ENCODE measurements around the gene MKRN1. TPM values are rescaled to one million over a fixed set of nuclear protein-coding genes. Genes with fewer than 3 reads are reported as not detected.
A peak's percentile ranks its signal among the peaks of the same experiment; 100 is the strongest.

Gene MKRN1
- polyA plus RNA-seq, 1 donor: 85.2 TPM

DNA sequence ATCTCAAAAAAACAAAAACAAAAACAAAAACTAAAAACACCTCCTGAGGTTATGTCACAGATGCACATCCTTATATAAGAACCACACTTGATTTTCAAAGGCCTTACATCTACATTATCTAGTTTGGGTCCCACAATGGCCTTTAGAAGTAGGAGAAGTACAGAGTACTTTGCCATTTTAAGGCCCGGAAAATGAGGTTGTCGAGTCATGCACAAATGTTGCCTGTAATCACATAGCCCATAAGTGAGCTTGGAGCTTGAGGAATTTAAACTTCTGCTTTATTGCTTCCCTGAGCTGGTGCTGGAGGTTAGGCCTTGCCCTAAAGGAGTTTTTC is 9.7 kb upstream of the MKRN1 start:
- 80% methylated on average over 2 of the region's 2 CpGs for WGBS (ENCODE audit: insufficient coverage, low lambda C conversion rate)
- H3K4me3 ChIP-seq (ENCODE audit: low read length): no peak overlapping the region
- peaks cover 12% of the 10 kb centered on the region for H3K4me1 ChIP-seq (ENCODE audit: control insufficient read depth, insufficient read depth, low read length)
- H3K27me3 ChIP-seq (ENCODE audit: control insufficient read depth, insufficient read depth, low read length): no peaks in the 10 kb centered on the region
- H3K27ac ChIP-seq (ENCODE audit: low read length): no peak overlapping the region
- H3K9me3 ChIP-seq (ENCODE audit: control insufficient read depth, low read depth, low read length): no peaks in the 10 kb centered on the region
- DNase-seq: no peak
- H3K36me3 ChIP-seq (ENCODE audit: control insufficient read depth, insufficient read depth, low read length): no peaks in the 10 kb centered on the region

DNA sequence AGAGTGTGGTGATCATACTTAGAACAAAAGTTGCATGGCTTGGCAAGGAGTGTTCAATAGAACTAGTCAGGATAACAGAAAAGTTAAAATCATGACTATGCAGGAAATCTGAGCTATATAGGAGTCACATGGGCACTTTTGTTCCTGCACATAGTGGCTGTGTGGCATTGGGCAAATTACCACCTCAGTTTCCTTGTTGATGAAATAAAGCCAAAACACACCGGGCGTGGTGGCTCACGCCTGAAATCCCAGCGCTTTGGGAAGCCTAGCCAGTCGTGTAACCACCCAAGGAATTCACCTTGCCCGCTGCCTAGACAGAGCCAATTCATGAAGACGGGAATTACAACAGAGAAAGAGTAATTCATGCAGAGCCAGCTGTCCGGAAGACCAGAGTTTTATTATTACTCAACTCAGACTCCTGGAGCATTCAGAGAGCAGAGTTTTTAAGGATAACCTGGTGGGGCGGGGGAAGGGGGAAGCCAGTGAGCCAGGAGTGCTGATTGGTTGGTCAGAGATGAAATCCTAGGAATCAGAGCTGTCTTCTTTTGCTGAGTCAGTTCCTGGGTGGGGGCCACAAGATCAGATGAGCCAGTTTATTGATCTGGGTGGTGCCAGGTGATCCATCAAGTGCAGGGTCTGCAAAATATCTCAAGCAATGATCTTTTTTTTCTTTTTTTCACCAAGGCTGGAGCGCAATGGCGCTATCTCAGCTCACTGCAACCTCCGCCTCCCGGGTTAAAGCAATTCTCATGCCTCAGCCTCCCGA is 6.4 kb upstream of the MKRN1 start:
- peak overlapping the region; percentile 43 for H3K27ac ChIP-seq (ENCODE audit: low read length)
- WGBS (ENCODE audit: insufficient coverage, low lambda C conversion rate): no CpG with 5 or more reads among the region's 14 CpGs

DNA sequence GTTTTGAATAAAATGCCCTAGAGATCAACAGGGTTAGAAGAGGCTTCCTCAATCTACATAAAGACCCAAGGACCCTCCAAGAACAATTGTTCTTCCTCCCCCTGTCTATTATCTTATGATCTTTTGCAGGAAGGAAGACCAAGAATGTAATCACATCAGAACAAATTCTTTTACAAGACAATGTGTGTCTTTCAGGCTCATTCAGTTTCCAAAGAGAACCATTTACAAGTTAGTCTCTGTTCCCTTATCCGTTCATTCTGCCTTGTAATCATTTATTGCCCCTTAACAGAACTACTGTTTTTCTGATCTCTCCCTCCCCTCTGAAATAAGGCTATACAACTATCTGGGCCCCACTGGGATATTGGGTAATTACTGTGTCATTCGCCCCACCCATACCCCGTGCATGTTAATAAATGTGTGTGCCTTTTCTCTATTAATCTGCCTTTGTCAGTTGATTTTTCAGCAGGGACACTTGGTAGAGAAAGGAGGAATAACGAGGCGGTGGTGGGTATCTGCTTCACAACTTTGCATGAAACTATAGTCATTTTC is 5.7 kb upstream of the MKRN1 start:
- peak; percentile 16 to 69 for DNase-seq
- no peak overlapping the region for H3K4me3 ChIP-seq (ENCODE audit: low read length)
- H3K4me1 ChIP-seq (ENCODE audit: control insufficient read depth, insufficient read depth, low read length): peaks cover 12% of the 10 kb centered on the region
- H3K27ac ChIP-seq (ENCODE audit: low read length): peak overlapping the region; percentile 43
- H3K9me3 ChIP-seq (ENCODE audit: control insufficient read depth, low read depth, low read length): no peaks in the 10 kb centered on the region
- WGBS (ENCODE audit: insufficient coverage, low lambda C conversion rate): no CpG with 5 or more reads among the region's 5 CpGs
- no peaks in the 10 kb centered on the region for H3K27me3 ChIP-seq (ENCODE audit: control insufficient read depth, insufficient read depth, low read length)
- no peaks in the 10 kb centered on the region for H3K36me3 ChIP-seq (ENCODE audit: control insufficient read depth, insufficient read depth, low read length)

More for the DNA sequence above, 6.4 kb upstream of the MKRN1 start:
- Histone ChIP-seq H3K27me3 (ENCODE audit: control insufficient read depth, insufficient read depth, low read length) (no peaks in the 10 kb centered on the region), H3K36me3 (ENCODE audit: control insufficient read depth, insufficient read depth, low read length) (no peaks in the 10 kb centered on the region), H3K4me1 (ENCODE audit: control insufficient read depth, insufficient read depth, low read length) (peaks cover 12% of the 10 kb centered on the region), H3K9me3 (ENCODE audit: control insufficient read depth, low read depth, low read length) (no peaks in the 10 kb centered on the region), H3K4me3 (ENCODE audit: low read length) (no peak overlapping the region)
- DNase-seq: peak in 1 of 2 donors; percentile 71

DNA sequence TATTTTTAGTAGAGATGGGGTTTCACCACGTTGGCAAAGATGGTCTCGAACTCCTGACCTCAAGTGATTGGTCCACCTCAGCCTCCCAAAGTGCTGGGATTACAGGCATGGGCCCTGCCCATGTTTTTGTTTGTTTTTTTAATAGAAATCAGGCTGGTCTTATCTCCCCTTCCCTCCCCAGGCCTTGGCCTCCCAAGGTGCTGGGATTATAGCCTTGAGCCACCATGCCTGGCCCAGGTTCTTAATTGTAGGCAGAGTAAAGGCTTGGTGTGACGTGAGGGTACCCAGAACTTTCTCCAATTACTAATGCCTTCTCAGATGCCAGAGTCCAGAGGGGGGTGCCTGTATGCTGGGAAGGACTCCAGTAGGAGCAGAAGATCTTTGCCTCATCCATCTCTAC is 5.2 kb upstream of the MKRN1 start:
- Histone ChIP-seq H3K4me1 (ENCODE audit: control insufficient read depth, insufficient read depth, low read length) (peaks cover 12% of the 10 kb centered on the region), H3K27me3 (ENCODE audit: control insufficient read depth, insufficient read depth, low read length) (no peaks in the 10 kb centered on the region), H3K36me3 (ENCODE audit: control insufficient read depth, insufficient read depth, low read length) (no peaks in the 10 kb centered on the region), H3K9me3 (ENCODE audit: control insufficient read depth, low read depth, low read length) (no peaks in the 10 kb centered on the region), H3K27ac (ENCODE audit: low read length) (no peak overlapping the region), H3K4me3 (ENCODE audit: low read length) (no peak overlapping the region)
- peak in 1 of 2 donors; percentile 25 for DNase-seq
- no CpG with 5 or more reads among the region's 3 CpGs for WGBS (ENCODE audit: insufficient coverage, low lambda C conversion rate)

DNA sequence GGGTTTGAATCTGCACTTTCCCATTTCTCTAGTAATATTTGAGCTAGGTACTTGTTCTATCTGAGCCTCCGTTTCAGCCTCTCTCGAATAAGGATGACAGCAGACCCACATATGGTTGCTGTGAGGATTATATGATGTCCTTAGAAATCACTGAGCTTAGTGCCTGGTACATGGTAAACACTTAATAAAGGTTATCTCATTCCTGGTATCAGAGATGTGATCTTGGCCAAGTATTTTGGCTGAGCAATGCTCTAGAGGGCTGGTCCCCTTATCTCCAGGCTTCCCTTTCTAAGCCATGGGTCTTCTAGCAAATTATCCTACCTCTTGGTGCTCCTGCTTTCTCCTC is 407 bp upstream of the MKRN1 start:
- WGBS (ENCODE audit: insufficient coverage, low lambda C conversion rate): no CpG with 5 or more reads among the region's 2 CpGs

DNA sequence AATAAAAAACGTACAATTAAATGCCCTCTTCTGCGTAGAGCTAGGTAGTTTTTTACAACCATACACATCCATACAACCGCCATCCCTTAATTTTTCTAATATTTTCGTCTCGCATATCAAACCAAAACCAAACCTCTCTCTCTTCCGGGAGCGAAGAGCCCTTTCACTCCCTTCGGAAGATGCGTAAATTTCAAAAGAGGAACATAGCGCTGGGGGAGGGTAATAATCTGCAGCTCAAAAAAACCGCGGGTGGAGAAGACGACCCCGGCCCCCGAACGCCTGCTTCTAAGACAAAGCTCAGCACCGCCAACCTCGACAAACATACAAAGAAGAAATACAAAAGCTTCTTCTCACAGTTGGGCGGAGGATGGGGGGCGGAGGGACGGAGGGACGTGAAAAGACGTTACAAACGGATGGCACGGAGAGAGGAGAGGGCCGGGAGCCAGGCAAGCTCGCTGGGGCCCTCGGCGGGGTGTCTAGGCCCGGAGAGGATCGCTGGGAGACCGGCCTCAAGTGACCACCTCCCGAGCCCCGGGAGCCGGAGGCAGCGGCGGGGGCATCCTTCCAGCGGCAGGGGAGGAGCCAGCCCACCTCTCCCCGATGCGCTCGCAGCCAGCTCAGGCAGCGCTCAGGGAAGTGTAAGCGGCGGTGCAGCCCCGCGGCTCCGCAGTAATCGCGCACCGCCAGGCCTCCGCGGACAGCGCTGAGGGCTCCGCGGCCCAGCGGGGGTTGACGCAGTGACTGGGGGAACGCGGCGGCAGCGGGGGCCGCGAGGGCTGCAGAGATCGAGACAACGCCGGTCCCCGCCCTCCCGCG is 851 bp downstream of the MKRN1 start:
- peak overlapping the region; percentile 97 for H3K4me3 ChIP-seq (ENCODE audit: low read length)
- DNase-seq: peak; percentile 29 to 71
- WGBS (ENCODE audit: insufficient coverage, low lambda C conversion rate): 8% methylated on average over 4 of the region's 69 CpGs

More for the DNA sequence above, 407 bp upstream of the MKRN1 start:
- Histone ChIP-seq H3K36me3 (ENCODE audit: control insufficient read depth, insufficient read depth, low read length) (no peaks in the 10 kb centered on the region), H3K27ac (ENCODE audit: low read length) (peak overlapping the region; percentile 95), H3K9me3 (ENCODE audit: control insufficient read depth, low read depth, low read length) (no peaks in the 10 kb centered on the region), H3K4me3 (ENCODE audit: low read length) (peak overlapping the region; percentile 97), H3K27me3 (ENCODE audit: control insufficient read depth, insufficient read depth, low read length) (no peaks in the 10 kb centered on the region), H3K4me1 (ENCODE audit: control insufficient read depth, insufficient read depth, low read length) (peaks cover 8% of the 10 kb centered on the region)
- DNase-seq: no peak

DNA sequence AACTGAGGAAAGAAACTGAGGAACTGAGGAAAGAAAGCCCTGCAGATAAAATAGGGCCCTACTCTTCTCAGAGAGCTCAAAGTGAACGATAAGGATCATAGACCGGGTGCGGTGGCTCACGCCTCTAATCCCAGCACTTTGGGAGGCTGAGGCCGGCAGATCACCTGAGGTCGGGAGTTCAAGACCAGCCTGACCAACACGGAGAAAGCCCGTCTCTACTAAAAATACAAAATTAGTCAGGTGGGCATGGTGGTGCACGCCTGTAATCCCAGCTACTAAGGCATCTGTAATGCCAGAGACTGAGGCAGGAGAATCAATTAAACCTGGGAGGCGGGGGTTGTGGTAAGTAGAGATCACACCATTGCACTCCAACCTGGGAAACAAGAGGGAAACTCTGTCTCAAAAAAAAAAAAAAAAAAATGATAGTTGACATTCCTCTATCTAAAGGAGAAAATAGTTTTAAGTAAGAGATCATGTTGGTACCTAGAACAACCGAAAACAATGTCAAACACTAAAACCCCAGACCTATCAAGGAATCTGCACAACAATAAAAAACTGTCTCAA is 2.5 kb downstream of the MKRN1 start:
- WGBS (ENCODE audit: insufficient coverage, low lambda C conversion rate): 71% methylated on average over 1 of the region's 11 CpGs
- Histone ChIP-seq H3K9me3 (ENCODE audit: control insufficient read depth, low read depth, low read length) (no peaks in the 10 kb centered on the region), H3K4me3 (ENCODE audit: low read length) (no peak overlapping the region), H3K4me1 (ENCODE audit: control insufficient read depth, insufficient read depth, low read length) (peaks cover 4% of the 10 kb centered on the region), H3K36me3 (ENCODE audit: control insufficient read depth, insufficient read depth, low read length) (no peaks in the 10 kb centered on the region), H3K27me3 (ENCODE audit: control insufficient read depth, insufficient read depth, low read length) (no peaks in the 10 kb centered on the region), H3K27ac (ENCODE audit: low read length) (peak overlapping the region; percentile 95)
- DNase-seq: no peak

More for the DNA sequence above, 851 bp downstream of the MKRN1 start:
- Histone ChIP-seq H3K36me3 (ENCODE audit: control insufficient read depth, insufficient read depth, low read length) (no peaks in the 10 kb centered on the region), H3K27ac (ENCODE audit: low read length) (peak overlapping the region; percentile 95), H3K9me3 (ENCODE audit: control insufficient read depth, low read depth, low read length) (no peaks in the 10 kb centered on the region), H3K4me1 (ENCODE audit: control insufficient read depth, insufficient read depth, low read length) (peaks cover 4% of the 10 kb centered on the region), H3K27me3 (ENCODE audit: control insufficient read depth, insufficient read depth, low read length) (no peaks in the 10 kb centered on the region)

DNA sequence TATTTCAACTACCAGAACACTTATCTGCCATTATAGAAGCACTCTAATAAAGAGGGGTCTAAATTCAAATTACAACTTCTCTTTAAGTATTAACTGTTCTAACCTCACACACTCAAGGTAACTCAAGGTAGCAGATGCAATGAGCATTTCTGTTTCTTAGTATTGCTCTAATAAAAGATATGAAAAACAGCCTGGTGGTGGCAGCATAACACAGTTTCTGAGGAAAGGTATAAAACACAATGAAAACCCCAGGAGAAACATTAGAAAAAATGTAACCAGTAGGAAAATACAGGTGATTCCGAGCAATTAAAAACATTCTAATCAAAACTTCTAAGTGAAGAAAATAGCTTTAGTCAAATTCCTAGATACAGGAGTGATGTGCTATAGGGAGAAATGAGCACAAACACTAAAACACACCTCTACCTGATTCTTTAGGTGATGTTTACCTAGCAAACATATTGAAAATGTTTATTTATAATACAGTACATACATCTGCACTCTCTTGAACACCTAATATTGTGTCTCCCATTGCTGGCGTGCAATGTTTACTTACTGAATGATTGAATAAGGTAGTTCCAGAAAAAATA is 3.5 kb downstream of the MKRN1 start:
- peaks cover 4% of the 10 kb centered on the region for H3K4me1 ChIP-seq (ENCODE audit: control insufficient read depth, insufficient read depth, low read length)
- WGBS (ENCODE audit: insufficient coverage, low lambda C conversion rate): no CpG with 5 or more reads among the region's 2 CpGs
- no peak overlapping the region for H3K27ac ChIP-seq (ENCODE audit: low read length)
- H3K27me3 ChIP-seq (ENCODE audit: control insufficient read depth, insufficient read depth, low read length): no peaks in the 10 kb centered on the region
- DNase-seq: peak; percentile 32 to 53
- H3K9me3 ChIP-seq (ENCODE audit: control insufficient read depth, low read depth, low read length): no peaks in the 10 kb centered on the region
- H3K36me3 ChIP-seq (ENCODE audit: control insufficient read depth, insufficient read depth, low read length): peaks cover 8% of the 10 kb centered on the region
- no peak overlapping the region for H3K4me3 ChIP-seq (ENCODE audit: low read length)

DNA sequence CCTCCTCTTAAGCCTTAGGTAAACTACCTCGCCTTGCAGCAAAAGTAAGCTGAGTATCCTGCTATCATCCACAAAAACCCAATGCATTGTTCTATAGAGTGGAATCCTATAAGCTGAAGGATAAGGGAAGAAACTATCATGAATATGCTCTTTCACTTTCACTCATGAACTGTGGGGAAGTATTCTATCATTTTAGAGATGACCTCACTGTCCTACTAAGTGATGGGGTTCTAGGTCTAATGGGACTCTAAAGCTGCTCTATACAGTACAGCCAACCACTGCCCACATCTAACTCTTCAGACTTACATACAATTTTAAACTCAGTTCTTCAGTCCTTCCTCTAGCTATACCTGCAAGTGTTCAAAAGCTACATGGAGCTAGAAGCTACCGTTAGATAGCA is 16.2 kb downstream of the MKRN1 start:
- H3K4me3 ChIP-seq (ENCODE audit: low read length): no peak overlapping the region
- H3K27ac ChIP-seq (ENCODE audit: low read length): no peak overlapping the region
- H3K27me3 ChIP-seq (ENCODE audit: control insufficient read depth, insufficient read depth, low read length): no peaks in the 10 kb centered on the region
- no CpG with 5 or more reads among the region's 2 CpGs for WGBS (ENCODE audit: insufficient coverage, low lambda C conversion rate)
- no peaks in the 10 kb centered on the region for H3K9me3 ChIP-seq (ENCODE audit: control insufficient read depth, low read depth, low read length)
- H3K36me3 ChIP-seq (ENCODE audit: control insufficient read depth, insufficient read depth, low read length): peaks cover 60% of the 10 kb centered on the region
- DNase-seq: no peak
- no peaks in the 10 kb centered on the region for H3K4me1 ChIP-seq (ENCODE audit: control insufficient read depth, insufficient read depth, low read length)

DNA sequence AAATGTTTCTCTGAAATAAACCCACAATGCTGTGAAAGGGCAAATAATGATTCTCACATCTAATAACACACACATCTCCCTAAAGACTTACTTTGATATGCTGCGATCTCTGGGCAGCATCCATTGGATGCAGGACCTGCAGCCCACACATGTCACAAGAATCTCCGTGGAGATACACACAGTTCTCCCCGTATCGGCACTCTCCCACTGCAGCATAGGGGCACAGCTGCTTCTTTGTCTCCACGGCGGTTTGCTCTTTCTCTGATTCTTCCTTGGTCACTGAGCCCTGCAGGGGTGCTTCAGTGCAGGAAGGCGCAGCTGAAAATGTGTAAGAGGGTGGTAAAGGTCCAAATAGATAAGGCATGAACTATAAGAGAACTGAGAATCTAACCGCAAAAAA is 20.4 kb downstream of the MKRN1 start:
- Histone ChIP-seq H3K36me3 (ENCODE audit: control insufficient read depth, insufficient read depth, low read length) (peaks cover 66% of the 10 kb centered on the region), H3K27ac (ENCODE audit: low read length) (no peak overlapping the region), H3K9me3 (ENCODE audit: control insufficient read depth, low read depth, low read length) (no peaks in the 10 kb centered on the region), H3K4me1 (ENCODE audit: control insufficient read depth, insufficient read depth, low read length) (no peaks in the 10 kb centered on the region), H3K27me3 (ENCODE audit: control insufficient read depth, insufficient read depth, low read length) (no peaks in the 10 kb centered on the region), H3K4me3 (ENCODE audit: low read length) (no peak overlapping the region)
- no peak for DNase-seq
- 100% methylated on average over 1 of the region's 8 CpGs for WGBS (ENCODE audit: insufficient coverage, low lambda C conversion rate)

All from large intestine (tissue), 3 donors.